ENCODE measurements around the gene PRRT3.
"Not testable (repeated sequence)": the region's sequence is repeated elsewhere in the genome, so short reads cannot be mapped to it uniquely, and the experiment has no call there.

Gene PRRT3

DNA sequence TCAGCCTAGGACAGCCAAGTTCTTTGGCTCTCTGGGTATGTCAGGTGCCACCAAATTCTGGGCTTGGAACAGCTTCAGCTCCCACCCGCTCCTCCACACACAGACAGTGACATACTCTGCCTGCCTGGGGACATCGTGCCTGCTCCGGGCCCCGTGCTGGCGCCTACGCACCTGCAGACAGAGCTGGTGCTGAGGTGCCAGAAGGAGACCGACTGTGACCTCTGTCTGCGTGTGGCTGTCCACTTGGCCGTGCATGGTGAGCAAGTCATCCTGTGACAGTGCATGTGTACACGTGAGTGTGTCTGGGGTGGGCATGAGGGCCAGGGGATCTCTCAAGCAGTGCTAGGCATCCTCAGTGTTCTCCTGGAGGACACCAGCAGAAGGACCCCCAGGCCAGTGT, 34.4 kb downstream of the PRRT3 start:
- DNase-seq (ENCODE audit: low read depth), result no peak

DNA sequence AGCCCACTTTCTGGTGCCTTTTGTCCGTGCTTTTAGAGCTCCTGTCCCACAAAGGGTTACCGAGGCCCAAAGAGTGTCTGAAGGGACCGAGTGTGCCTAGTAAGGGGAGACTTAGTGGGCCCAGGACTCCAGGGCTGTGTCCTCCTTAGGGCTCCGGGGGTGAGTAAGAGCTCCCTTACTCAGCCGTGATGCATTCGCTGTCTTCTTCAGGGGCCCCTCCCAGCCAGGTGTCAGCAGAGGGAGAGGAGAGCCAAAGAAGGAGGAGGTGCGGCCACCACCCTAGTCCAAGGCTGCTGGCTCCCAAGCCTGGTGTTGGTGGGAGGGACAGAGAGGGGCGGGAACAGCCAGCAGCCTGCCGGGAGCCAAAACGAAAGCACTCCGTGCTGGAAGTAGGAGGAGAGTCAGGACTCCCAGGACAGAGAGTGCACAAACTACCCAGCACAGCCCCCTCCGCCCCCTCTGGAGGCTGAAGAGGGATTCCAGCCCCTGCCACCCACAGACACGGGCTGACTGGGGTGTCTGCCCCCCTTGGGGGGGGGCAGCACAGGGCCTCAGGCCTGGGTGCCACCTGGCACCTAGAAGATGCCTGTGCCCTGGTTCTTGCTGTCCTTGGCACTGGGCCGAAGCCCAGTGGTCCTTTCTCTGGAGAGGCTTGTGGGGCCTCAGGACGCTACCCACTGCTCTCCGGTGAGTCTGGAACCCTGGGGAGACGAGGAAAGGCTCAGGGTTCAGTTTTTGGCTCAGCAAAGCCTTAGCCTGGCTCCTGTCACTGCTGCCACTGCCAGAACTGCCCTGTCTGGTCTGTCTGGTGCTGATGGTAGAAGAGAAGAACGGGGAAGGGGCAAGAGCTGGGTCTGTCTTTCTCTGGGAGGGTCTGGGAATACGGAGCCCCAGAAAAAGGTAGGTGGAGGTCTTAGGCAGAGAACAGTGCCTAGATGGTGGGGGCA, 35.2 kb downstream of the PRRT3 start, which contains the start of gene IL17RC:
IL17RC (plus strand) TSS at position 365 of the 947 bp plus-strand sequence; CDS start at position 583, 218 bp downstream.
- peak; percentile 91 for DNase-seq (ENCODE audit: low read depth)

DNA sequence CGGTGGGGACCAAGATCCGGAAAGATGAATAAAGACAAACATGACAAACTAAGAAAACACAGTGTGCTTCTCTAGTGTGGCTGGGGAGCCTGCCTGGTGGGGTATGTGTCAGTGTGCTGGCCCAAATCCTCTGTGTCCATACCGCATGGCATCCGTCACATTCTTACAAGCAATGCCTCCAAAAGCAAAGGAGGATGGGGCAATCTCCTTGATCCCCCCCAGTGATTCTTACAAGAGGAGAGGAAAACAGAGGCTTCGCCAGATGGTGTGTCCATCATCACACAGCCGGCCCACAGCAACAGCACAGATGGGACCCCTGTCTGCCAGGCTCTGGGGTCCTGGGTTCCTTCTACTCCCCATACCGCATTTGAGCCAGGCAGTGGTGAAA, 35.9 kb downstream of the PRRT3 start:
- DNase-seq (ENCODE audit: low read depth), result peak; percentile 55

DNA sequence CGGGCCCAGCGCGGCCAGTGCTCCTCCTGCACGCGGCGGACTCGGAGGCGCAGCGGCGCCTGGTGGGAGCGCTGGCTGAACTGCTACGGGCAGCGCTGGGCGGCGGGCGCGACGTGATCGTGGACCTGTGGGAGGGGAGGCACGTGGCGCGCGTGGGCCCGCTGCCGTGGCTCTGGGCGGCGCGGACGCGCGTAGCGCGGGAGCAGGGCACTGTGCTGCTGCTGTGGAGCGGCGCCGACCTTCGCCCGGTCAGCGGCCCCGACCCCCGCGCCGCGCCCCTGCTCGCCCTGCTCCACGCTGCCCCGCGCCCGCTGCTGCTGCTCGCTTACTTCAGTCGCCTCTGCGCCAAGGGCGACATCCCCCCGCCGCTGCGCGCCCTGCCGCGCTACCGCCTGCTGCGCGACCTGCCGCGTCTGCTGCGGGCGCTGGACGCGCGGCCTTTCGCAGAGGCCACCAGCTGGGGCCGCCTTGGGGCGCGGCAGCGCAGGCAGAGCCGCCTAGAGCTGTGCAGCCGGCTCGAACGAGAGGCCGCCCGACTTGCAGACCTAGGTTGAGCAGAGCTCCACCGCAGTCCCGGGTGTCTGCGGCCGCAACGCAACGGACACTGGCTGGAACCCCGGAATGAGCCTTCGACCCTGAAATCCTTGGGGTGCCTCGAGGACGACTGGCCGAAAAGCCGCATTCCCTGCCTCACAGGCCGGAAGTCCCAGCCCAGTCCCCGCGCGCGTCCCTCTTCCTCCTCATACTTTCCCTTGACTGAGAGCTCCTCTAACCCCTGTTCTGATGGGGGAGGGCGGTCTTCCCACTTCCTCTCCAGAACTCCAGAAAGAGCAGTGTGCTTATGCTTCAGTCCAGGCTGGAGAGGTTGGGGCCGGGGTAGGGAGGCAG, 36.7 kb downstream of the PRRT3 start:
- peak; percentile 67 for DNase-seq (ENCODE audit: low read depth)

DNA sequence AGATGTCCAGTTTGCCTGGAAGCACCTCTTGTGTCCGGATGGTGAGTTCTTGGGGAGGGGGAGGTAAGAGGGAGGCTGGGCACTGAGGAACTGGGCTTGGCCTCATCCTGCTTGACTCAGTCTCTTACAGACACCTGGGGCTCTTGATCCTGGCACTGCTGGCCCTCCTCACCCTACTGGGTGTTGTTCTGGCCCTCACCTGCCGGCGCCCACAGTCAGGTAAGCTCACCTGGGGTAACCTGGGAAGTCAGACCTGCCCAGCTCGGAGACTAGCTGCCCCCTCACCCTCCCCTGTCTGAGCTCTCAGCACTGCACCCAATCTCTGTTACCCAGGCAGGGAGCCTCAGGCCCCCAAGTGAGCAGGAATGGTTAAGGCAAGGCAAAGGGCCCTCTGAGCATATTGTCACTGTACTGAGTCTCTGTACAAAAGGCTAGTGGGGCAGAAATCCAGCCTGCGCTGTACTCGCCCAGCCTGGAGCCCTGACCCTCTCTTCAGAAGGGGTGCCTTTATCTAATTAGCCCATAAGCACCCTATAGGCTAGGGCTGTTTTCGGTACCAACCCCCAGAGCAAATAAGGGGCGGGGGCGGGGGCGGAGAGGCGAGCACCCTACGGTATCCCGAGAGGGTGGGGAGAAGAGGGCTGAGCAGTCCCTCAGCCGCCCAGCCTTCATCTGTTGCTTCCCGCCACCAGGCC, 37.5 kb downstream of the PRRT3 start:
- no peak for DNase-seq (ENCODE audit: low read depth)

DNA sequence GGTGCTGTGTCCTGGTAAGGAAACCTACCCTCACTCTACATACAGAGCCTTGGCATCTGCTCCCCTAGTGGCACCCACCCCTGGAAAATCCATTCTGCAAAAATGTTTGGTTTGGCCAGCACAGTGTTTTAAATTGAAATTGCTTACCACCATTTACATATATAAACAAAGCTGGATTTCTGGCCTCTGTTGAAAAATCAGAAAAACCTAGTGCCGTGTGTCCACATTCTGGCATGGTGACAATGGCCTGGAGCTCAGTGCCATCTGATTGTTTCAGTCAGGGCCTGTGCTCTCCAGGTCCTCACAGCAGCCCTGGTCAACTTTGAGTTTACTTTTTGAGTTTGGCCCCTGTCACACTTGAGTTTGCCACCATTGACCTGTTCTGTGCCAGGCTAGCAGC, 38.2 kb downstream of the PRRT3 start:
- DNase-seq (ENCODE audit: low read depth), result no peak

DNA sequence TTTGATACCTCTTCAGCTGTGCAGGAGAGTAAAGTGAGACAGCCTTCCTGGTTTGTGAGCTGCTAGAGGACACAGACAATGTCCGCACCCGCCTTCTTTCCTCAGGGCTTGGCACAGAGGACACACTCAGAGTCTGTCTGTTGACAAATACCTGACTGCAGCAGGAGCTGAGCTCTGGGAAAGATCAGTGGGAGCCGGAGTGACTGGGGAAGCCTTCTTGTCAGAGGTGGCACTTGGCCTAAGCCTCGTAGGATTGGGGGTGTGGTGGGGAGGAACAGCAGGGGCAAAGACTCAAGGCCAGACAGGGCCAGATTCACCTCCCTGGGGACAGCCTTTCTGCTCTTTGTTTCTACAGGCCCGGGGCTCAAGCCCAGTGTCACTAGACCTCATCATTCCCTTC, 38.6 kb downstream of the PRRT3 start:
- no peak for DNase-seq (ENCODE audit: low read depth)

DNA sequence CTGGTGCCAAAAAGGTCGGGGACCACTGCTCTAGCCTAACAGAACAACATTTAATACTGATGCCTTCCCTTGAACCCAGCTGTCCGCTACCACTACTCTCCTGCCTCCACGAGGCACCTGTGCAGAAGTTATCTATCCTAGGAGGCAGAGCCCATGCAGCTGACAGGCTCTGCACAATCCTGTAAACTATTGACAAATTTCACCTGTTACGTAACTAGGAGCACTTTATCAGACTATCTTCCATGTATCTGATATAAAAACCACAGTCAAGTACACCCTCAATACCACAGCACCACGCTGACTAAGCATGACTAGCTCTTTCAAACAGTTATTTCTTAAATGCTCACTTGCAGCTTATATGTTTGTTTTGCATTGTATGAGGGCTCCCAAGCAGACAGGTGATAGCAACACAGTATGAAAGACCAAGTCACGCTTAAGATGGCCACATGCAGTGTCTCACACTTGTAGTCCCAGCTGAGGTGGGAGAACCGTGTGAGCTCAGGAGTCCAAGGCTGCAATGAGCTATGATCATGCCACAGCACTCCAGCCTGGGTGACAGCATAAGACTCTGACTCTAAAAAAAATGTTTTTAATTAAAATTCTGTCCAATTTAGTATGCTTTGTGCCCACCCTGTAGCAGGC, 39.8 kb downstream of the PRRT3 start:
- peak; percentile 88 for DNase-seq (ENCODE audit: low read depth)

DNA sequence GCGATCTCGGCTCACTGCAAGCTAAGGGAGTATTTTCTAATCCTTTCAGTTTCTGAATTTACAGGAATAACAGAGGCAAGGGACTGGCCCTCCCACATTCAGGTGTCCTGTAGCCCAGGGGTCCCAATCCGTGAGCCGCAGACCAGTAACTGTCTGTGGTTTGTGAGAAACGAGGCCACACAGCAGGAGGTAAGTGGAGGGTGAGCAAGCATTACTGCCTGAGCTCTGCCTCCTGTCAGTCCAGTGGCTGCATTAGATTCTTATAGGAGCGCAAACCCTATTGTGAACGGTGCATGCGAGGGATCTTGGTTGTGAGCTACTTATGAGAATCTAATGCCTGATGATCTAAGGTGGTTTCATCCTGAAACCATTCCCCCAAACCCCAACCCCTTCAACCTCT, 40.3 kb downstream of the PRRT3 start:
- no peak for DNase-seq (ENCODE audit: low read depth)

DNA sequence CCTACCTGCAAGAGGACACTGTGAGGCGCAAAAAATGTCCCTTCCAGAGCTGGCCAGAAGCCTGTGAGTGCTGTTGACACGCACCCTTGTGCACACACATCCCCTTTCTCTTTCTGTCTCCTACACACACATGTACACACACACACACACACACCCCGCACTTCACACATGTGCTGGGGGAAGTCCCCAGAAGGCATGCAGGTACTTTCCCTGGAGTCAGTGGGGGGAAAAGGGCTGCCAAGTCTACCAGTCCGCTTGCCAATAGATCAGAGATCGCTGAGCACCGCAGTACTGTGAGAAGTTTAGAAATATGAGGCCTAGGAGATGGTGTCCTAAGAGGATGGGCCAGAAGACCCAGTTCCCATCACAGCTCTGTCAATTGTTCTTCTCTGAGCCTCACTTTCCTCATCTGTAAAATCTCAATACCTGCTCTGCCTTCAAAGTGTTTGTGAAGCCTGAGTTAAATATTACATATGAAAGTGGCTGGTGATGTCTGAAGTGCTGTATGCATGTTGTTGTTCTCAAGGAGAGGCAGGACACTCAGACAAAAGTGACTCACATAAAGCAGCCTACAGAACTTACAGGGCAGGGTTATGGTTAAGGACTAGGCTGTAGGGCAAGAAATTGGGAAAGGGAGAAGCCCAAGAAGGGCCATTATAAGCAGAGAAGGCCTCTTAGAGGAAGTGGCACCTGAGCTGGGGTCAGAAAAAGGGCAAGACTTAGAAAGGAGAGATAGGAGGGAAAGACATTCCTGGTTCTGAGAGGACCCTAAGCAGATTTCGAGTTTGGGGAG, 42.8 kb downstream of the PRRT3 start:
- DNase-seq (ENCODE audit: low read depth), result peak; percentile 28

DNA sequence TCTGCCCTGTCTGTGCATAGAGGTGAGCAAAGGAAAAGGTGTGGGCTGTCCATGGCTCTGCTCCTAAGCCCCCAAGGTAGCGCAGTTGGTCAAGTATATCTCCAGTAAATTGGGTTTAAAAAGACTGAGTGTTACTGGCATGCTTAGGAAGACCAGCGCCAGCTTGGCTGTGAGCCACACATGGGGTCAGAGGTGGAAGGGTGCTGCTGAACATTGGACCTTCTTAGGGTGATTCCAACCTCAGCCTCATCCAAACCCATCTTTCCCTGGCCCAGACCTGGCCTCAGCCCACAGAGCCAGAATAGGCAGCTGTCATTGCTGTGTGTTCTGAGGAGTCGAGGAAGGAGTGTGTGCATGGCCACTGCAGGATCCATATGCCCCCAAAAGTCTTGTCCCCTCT, 43.9 kb downstream of the PRRT3 start:
- no peak for DNase-seq (ENCODE audit: low read depth)

DNA sequence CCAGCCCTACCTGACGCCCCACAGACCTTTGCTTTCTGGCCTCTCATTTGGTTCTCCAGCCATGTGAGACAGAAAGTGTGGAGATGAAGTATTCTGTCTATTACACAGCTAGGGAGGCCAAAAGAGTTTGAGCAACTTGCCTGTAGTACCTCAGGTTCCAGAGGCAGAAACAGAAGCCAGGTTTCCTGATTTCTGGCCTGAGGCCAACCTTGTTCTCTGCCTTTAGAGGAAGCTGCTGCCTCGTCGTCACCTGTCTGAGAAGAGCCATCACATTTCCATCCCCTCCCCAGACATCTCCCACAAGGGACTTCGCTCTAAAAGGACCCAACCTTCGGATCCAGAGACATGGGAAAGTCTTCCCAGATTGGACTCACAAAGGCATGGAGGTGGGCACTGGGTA, 45.7 kb downstream of the PRRT3 start:
- no peak for DNase-seq (ENCODE audit: low read depth)

DNA sequence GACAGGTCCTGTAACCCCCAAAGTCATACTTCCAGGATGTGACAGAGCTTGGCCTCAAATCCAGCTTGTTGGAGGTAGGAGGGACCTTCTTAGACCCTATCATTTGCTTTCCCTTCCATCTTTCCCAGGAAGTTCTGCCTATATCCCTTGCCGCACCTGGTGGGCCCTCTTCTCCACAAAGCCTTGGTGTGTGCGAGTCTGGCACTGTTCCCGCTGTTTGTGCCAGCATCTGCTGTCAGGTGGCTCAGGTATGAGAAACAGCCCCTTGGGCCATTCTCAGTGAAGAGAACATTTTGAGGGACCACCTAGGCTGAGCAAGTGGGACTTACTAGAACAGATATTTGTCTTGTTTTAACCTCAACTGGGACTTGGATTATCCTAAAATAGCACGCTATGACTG, 48.3 kb downstream of the PRRT3 start:
- DNase-seq (ENCODE audit: low read depth), result no peak

DNA sequence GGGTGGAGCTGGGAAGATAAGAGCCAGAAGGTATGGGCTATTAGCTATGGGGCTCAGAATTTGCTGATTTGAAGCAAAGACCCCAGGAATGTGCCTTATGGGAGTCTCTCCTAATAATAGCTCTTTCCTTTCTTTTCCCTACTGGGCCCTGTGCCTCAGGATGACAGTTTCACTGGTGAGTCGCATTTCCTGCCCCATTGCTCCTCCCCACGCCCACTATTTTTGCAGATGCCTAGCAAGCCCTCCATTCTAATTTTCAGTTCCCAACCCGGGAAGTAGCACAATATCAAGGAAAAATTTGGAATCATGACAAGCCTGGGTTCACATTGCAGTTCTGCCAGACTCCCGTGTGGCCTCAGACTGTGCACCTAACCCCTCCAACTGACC, 49.0 kb downstream of the PRRT3 start:
- DNase-seq (ENCODE audit: low read depth), result no peak

DNA sequence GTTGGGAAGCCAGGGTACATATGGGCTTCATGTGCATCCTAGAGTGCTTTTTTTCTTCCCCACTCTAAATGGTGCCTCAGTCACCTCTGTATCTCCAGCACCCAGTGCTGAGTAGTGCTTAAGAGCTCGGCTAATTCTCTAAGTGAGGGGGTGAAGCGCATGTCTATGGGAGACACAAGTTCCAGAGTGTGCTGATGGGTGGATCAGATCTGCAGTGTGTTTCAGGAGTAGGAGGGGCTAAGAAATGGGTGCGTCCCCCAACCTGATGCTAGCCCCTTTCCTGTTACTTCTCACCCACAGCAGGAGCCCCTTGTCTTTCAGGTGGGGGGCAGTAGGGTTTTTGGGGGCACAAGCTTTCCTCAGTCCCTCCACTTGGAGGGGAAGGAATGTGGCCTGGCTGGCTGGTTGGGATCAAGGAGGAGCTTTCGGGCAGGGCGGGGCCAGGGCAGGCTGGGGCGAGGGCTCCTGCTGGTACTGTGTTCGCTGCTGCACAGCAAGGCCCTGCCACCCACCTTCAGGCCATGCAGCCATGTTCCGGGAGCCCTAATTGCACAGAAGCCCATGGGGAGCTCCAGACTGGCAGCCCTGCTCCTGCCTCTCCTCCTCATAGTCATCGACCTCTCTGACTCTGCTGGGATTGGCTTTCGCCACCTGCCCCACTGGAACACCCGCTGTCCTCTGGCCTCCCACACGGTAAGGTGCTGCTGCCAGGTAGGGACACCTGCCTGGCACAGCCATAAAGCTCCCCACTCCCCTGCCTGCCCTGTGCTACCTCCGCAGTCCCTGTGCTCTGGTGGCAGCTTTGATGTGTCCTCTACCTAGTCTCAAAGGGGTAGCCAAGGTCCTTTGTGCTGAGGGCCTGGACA, 49.6 kb downstream of the PRRT3 start, which contains the start of gene IL17RE:
IL17RE (plus strand) TSS at position 477 of the 866 bp plus-strand sequence; CDS start at position 562, 85 bp downstream.
- no peak for DNase-seq (ENCODE audit: low read depth)

DNA sequence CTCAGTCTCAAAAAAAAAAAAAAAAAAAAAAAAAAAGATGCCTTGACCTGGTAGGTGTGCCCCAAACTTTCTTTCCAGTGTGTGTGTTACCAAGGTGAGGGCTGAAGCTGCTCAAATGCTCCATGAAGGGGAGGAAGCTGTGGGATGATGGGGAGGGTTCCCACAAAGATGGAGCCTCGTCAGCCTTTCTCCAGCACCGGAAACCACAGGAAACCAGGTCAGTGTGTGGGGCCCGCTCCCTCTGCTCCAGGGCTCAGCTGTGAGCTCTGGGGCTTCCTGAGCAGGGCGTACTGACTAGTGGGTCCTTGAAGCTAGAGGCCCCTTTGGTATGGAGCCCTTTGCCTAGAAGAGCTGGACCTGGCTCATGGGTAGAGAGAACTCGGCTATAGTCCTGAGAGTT, 50.2 kb downstream of the PRRT3 start:
- no peak for DNase-seq (ENCODE audit: low read depth)

DNA sequence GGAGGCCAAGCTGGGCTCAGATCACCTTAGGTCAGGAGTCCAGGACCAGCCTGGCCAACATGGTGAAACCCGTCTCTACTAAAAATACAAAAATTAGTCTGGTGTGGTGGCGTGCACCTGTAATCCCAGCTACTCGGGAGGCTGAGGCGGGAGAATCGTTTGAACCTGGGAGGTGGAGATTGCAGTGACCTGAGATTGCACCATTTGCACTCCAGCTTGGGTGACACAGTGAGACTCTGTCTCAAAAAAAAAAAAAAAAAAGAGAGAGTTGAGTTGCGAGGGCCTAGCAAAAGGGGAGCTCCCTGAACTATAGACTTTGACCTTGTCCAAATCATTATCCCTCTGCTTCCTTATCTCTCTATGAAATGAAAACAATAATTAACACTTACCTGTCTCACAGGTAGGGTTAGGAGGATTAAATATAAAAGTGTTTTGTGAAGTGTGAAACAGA, 51.2 kb downstream of the PRRT3 start:
- DNase-seq (ENCODE audit: low read depth), result not testable (repeated sequence)

DNA sequence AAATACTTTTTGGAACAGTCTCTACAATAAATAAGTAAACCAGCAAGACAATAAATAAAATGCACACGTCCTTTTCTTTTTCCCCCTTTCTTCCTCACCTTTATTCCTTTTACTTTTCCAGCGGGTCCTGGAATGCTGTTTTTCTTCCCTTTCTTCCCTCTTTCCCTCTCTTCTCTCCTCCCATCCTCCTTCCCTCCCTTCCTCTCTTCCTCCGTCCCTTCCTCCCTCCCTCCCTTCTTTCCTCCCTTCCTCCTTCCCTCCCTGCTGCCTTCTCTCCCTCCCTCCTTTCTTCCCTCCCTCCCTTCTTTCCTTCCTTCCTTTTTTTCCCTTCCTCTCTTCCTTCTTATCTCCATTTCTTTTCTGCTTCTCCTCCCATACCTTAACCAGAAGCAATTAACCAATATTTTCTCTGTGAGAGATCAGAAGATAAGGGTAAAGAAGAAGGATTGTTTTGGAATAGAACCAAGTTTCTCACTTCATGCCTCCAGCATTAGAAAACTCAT, 52.9 kb downstream of the PRRT3 start:
- DNase-seq (ENCODE audit: low read depth), result no peak

DNA sequence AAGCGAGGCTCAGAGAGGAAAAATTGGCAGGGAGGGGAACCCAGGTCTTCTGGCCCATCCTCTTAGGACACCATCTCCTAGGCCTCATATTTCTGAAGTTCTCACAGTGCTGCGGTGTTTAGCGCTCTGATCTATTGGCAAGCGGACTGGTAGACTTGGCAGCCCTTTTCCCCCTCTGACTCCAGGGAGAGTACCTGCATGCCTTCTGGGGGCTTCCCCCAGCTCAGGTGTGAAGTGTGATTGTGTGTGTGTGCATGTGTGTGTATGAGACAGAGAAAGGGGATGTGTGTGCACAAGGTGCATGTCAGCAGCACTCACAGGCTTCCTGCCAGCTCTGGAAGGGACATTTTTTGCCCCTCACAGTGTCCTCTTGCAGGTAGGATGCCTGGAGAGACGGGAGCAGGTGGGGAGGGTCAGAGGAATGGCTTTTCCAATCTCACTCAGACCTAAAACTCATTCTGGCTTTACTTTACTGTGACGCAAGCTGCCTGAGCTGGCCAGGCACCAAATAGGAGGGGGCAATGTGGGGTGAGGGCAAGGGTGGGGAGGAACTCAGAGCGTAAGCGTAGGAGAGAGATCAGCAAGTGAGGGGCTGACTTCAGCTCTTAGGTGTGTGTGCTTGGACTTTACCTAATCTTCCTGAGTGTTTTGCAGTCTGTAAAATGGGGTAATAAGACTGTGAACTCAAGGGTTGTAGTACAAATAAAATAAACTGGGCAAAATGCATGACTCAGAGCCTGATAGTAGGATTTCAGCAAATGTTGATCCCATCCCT, 53.6 kb downstream of the PRRT3 start:
- DNase-seq (ENCODE audit: low read depth), result no peak
